Muscle of arm (tissue), 12 donors: ENCODE results near the gene LMTK2. TPM values are rescaled to one million over a fixed set of nuclear protein-coding genes. Genes with fewer than 3 reads are reported as not detected.
"Not testable (repeated sequence)": the region's sequence is repeated elsewhere in the genome, so short reads cannot be mapped to it uniquely, and the experiment has no call there.

Experiments
- DNase-seq: peaks from one replicate; pipeline ENCODE4 v3.0.0-alpha.2; 2013
- polyA plus RNA-seq, 12 donors: library from polyadenylated mRNA; unstranded; fragments of 120-200 nt; gene quantifications; one replicate each; pipeline ENCODE4 v1.2.1, GENCODE V29; 2013; ENCODE audit not compliant: insufficient read length in 12 of 12

Gene LMTK2
- polyA plus RNA-seq, 12 donors: 6.4 to 11.0 (median 7.0) TPM; not detected in 1

DNA sequence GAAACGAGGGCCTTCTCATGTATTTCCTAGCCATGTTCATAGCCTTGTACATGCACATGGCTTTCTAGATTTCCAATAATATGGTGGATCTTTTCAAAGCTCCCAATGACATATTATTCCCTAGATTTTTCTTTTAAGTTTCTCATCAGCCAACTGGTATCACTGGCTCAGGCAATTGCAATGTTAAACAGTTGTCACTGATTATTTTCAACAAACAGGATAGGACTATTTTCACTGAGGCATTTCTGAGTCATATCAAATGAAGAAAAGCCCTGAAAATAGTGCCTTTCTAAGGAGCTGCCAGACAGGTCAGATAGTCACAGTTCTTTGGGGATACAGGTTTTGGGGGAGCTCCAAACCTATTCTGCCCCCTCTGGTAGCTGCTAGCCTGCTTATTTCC is 4.5 kb upstream of the LMTK2 start:
- no peak for DNase-seq

DNA sequence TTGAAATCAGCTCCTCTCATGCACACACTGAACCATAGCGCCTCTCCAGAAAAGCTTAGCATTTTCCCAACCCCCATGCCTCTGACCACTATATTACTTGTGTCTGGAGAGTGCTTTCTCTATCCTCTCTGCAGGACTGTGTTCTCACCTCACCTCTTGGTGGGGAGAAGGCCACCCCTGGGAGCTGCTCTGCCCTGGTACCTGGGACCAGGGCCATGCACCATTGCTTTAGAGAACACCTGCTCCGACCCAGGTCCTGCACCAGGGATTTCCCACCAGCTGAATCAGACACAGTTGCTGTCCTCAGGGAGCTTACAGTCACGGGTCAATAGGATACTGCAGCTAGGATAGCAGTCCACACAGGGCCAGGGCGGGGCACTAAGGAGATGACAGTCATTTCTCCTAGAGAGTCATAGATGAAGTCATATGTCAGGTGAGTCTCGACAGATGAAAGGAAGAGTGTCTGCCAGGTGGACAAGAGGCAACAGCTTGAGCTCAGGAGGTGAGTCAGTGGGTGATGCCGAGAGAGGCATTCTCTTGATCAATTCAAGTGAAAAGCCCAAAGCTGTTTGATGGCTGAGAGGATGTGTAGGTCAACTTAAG is 619 bp upstream of the LMTK2 start:
- no peak for DNase-seq

DNA sequence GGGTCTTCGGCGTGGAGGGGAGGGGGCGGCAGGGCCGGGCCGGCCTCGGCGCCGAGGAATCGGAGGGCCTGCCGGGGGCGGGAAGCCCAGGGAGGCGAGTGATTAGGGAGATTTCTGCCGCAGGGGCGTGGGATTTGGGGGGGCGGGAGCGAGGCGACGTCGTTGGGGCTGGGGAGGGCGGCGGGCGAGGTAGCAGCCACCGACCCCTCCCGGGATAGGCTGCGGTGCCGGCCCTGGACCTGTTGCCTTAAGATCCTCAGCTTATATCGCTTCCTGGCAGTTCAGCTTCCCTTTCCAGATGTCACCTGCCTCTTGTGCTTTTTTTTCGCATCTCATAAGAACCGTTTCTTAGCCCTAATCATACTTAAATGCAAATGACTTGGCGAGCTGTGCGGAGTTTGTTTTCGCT is 655 bp downstream of the LMTK2 start:
- no peak for DNase-seq

DNA sequence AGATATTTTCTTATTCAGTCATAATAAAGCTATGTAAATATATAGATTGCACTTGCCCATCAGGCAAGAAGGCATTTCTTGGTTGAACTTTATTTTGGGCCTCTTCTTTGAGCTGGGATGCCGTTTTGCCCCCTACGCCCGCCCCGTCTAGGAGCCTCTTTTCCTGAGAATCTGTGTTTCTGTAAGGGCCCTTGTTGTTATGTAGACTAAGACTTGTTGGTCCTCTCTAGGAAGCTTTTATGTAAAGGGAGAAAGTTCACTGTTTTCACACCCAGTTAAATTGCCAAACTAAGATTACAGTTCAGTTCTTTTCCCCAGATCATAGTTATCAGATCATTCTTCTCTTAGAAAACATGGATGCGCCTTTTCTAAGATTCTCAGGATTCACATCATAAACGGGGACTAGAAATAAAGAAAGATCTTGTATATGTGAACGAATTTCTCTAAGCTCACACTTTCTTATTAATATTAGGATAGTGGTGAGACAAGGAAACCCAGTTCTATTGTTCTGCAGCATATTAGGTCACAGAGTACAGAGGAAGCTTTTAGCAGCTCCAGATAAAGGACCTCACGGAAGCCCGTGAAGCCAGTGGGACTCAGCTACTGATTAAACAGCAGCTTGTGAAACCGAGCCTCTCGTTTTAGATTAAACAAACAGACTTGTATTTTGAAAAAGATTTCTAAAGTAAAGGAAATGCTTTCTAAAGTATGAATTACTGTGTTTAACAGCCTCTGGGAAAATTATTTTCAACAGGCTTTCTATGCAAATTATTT is 3.8 kb downstream of the LMTK2 start:
- no peak for DNase-seq

DNA sequence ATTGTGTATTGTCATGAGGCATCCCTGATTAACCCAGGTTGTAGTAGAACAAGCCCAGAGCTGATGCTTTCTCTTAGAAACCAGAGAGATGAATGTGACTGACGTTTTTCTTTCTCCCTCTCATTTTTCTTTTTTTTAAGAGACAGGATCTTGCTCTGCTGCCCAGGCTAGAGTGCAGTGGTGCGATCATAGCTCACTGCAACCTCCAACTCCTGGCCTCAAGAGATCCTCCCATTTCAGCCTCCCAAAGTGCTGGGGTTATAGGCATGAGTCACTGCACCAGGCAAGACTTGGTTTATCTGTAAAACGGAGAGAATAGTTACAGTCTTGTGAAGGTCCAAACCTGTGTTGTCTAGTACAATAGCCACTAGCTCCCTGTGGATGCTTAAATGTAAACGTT is 5.4 kb downstream of the LMTK2 start:
- DNase-seq: no peak

DNA sequence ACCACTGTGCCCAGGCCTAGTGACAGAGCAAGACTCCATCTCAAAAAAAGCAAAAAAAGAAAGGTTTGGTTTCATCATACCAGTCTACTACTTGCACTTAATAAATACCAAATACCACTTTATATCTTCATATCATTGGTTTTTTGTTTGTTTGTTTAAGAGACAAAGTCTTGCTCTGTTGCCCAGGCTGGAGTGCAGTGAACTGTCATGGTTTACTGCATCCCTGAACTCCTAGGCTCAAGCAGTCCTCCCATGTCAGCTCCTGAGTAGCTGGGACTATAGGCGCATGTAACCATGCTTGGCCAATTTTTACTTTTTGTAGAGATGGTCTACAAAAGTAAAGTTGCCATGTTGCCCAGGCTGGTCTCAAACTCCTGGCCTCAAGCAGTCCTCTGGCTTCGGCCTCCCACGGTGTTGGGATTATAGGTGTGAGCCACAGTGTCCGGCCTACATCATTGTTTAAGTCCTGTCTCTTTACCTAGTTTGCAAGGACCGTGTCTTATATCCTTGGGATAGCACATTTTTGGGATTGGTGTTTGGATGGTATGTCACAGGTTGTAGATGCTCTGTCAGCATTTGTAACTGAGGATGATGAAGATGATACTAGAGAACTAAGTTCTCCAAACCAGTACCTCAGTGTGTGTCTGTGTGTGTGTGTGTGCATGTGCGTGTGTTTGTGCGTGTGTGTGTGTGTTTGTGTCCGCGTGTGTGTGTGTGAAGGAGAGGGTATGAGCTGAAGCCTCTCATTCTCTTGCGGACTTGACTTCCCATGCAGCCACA is 9.3 kb downstream of the LMTK2 start:
- DNase-seq: no peak

DNA sequence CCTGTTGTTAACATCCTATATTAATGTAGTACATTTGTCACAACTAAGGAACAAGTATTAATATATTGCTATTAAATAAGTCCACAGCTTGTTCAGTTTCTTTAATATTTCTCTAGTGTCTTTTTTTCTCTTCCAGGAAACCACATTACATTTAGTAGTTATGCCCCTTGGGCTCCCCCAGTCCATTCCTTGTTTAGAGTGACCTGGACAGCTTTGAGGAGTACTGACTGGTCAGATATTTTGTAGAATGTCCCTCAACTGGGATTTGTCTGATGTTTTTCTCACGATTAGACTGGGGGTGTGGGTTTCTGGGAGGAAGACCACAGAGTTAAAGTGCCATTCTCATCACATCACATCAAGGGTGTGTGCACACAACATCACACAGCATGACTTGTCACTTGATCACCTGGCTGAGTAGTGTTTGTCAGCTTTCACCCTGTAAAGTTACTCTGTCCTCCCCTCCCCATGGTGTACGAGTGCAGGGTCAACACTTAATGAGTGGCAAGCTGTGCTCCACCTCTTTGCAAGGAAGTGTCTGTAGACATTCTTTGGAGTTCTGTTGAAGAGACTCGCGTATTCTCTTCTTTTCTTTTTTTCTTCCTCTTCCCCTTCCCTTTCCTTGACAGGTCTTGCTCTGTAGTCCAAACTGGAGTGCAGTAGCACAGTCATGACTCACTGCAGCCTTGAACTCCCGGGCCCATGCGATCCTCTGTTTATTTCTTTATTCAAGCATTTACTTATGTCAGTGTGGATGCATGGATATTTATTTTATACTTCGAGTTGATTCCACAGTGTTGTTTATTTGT is 10.2 kb downstream of the LMTK2 start:
- no peak for DNase-seq

DNA sequence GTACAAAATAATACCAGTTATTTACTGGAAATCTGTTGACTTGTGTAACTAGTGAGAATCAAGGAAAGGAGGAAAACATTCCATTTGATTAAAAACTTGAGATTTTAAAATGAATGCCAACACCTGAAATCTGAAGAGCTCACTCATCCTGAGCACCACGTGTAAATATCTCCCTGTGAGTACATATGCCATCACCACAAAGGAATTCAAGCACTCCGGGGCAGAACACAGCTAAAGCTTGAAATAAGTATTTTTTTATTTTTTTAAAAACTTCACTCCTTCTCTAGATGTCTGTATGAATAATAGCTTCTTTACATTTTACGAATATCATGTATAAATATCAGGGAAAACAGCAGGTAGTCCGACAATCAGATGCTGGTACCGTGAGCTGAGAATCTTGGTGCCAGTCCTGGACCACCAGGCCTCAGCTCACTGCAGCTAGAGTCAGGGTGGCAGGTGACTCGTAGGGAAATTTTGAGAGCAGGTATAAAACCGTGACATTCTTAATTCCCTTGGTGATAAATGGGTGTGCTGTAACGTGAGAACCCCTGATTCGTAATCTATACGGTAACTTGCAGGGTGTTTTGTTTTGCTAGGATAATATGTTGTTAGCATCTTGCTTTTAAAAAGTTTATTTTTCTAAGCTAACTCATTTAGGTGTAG is 12.7 kb downstream of the LMTK2 start:
- no peak for DNase-seq

DNA sequence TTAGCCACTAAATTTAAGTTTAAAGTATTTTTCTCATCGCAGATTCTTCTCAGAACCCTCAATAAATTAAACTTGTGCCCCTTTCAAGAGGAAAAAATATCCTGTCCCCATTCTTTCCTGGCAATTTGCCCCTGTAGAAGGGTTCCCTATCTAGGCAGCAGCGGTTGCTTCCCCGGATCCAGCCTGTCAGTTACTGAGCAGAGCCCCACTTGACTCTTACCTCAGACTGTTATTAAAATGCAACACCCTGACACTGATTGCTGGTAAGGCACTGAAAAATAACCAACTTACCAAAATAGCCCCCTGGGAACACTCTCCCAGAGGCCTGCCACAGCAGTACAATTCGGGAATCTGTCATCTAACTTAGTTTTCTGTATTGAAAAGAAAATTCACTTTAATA is 13.9 kb downstream of the LMTK2 start:
- no peak for DNase-seq

DNA sequence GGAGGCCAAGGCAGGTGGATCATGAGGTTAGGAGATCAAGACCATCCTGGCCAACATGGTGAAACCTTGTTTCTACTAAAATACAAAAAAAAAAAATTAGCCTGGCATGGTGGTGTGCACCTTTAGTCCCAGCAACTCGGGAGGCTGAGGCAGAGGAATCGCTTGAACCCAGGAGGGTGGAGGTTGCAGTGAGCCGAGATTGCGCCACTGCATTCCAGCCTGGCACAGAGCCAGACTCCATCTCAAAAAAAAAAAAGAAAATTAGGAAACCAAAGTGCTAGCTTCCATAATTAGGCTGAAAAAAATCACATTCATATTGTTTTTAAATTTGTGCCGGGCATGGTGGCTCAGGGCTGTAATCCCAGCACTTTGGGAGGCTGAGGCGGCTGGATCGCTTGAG is 14.7 kb downstream of the LMTK2 start:
- DNase-seq: not testable (repeated sequence)

DNA sequence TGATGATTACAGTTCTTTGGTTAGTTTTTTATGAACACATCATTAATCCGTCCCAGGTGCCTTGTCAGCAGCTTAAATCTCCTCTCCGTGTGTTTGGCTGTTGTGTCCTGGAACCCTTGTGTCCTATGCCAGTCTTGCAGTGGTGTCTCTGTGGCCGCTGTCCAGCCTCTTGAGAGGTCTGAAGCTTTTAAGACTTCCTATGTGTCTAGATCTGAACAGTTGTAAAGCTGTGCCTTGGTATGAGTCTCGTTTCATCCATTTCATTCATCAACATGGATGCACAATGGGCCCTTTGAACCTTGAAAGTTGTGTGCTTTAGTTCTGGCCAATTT is 16.7 kb downstream of the LMTK2 start:
- no peak for DNase-seq

DNA sequence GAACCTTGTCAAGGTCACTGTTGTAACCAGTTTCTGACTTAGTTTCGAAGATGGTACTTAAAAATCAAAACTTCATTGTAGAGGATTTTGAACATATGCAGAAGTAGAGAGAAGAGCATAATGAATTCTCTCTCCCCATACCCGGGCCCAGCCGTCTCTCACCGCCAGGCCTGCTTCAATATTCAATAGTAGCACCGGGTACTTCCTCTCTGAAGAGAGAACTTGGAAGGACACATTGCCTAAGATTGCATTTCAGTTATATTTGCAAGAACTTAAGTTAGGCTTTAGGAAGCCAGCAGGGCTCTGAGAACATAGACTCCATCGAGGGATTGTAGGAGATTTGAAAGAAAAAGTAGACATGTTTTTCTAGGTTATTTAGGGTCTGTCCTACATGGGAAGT is 19.1 kb downstream of the LMTK2 start:
- no peak for DNase-seq

DNA sequence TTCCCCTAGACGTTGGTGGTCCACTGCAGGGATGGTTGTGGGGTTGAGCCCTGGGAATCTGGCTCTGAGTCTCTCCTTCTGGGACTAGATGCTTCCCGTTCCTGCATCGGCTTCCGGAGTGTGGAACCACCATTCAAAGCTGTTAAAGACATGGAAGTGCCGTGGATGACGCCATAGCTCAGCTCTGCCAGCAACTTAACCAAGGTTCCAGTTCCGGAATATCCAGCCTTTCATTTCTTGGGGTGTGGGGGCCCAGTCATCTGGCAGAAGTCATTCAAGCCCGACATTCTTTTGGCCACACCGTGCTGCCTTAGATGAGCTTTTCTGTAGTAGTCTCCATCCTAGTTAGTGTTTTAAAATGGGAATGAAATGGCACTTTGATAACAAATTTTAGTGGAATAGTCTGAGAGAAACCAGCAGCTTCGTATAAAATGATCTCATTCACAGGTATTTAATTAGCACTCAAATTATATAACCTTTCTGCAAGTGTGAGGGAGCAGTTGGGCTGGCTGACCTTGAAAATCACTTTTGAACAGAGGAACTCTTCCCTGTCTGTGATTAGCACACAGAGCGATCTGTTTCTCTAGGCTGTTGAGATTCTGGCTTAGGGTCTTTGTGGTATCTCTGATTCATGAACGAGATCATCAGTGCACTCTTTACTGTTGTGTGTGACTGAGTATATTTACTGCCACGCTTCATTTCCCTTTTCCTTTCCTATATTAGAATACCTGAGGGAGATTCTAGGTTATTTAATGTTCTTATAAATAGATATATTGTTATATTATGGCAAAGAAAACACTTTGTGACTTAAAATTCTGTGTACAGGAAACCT is 19.9 kb downstream of the LMTK2 start:
- DNase-seq: no peak

DNA sequence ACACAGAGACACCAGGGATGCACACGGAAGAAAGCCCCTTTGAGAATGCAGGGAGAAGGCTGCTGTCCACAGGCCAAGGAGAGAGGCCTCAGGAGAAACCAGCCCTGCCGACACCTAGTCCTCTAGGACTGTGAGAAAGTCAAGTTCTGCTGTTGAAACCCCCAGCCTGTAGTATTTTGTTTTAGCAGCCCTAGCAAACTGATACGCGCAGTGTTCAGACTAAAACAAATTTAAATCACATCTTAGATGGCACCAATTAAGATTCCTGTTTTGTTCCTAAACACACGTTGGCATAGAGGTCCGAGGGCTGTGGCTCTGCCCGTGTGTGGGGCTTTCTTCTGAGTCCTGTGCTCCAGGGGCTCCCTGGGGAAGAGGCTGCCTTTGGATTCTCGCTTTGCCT is 21.7 kb downstream of the LMTK2 start:
- DNase-seq: no peak

DNA sequence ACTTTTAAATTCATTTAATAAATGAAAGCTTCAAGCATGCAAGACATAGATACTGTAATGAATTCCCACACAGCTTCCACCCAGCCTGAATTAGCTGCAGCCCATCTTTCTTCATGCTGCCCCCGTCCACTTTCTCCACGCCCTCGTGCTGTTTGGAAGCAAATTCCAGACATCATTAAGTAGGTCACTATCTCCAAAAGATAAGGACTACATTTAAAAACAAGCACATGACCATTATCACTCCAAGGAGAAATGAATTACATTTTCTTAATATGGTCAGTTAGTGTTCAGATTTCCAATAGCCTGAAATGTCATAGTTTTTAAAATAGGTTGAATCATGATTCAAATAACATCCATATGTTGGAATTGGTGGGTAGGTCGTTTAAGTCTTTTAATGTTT is 24.3 kb downstream of the LMTK2 start:
- no peak for DNase-seq

DNA sequence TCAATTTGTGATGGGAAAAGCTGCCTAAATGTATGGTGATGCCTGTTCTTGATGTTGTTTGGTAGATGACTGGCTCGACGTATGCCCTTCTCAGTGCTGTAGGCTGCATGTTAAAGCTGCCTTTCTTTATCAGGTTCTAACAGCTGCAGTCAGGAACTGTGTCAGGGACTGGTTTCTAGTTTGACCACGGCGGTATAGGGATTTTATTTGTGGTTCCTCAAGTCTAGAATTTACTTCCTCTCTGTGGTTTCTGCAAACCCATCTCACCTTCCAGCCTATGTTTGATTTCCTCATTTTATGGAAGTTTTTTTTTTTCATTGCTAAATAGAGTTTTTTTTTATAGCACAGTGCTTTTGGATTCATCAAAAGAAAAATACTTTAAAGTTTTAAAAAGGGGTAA is 26.5 kb downstream of the LMTK2 start:
- no peak for DNase-seq

DNA sequence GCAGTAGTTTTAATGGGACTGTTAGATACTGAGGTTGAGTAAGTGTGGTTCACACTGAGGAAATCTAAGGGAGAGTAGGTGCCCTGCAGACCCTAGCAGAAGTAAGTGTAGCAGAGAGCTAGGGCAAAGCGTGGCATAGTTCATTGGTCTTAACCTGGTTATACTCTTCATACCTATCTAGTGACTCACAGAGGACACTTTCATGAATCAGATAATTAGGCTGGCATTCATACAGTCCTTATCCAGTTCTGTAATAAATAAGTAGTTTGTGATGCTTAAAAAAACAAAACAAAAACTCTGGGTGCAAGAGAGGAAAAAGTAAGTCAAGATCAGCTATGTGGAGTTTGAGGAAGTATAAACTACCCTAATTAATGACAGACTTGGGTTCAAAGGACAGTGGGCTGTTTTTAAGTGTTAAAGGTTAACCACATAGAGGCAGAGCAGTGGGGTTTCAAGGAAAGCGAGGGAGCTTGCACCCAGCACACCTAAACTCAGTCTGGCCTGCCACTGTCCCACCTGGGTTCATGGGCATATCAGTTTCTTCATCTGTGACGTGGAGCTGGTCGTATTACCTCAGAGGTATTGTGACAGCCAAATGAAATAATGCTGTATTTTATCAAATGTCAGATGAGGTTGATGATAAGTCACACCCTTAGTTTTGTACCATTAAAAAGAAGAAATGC is 27.1 kb downstream of the LMTK2 start:
- DNase-seq: no peak

DNA sequence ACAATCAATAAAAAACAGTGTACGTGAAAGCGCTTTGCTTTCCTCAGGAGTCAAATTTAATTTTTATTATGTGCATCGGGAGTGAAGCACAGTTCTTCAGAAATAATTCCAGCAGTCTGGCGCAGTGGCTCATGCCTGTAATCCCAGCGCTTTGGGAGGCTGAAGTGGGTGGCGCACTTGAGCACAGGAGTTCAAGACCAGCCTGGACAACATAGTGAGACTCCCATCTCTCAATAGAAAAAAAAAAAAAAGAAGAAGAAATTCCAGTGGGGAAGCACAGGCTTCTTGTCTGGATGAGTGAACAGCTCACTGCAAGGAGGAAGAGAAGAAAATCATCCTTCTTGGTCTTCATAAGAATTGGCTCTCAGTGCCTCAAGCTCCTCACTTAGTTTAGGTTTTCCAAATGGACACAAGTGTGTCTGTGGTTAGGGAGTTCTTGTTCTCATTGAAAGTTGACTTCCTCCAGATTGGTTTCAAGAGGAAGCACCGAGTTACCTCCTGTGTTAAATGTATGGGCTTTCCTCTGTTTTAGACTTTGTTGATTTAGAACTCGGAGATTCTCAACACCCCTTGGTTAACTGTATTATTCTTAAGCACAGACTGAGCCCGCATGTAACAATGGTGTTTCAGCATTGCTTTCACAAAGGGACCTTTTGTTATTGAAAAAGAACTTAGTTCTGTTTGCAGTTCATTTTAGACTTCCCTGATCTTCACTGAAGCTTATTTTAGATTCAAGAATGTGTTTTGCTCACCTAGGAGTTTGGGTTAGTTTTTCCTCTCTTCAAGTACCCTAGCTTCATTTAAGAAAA is 28.0 kb downstream of the LMTK2 start:
- no peak for DNase-seq

DNA sequence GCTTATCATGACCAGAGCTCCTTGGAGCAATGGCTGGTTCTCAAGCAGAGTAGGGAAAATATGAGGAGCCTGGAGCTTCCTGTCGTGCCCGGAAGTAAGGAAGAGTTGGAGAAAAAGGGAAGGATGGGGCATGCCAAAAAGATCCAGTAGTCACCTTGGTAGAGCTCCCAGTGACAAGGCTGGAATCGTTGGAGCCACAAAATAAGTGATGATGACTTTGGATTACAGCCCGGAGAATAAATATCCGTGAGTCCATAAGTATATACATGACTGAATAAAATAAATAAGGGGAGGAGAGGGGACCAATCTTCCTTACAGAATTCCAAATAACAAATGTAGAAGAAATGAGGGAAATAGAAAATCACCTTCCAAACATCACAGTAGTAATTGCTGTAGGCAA is 29.3 kb downstream of the LMTK2 start:
- DNase-seq: no peak
